Panc1 (cell line): ENCODE measurements around the gene BABAM2. TPM values are rescaled to one million over a fixed set of nuclear protein-coding genes. Genes with fewer than 3 reads are reported as not detected.
A peak's percentile ranks its signal among the peaks of the same experiment; 100 is the strongest.

Experiments
- ATAC-seq: fragments of 200-7000 bp; cut with Tn5 transposase; 2 replicates; pipeline ENCODE4 v1.9.1; 2020; ENCODE audit warnings: mild to moderate bottlenecking, moderate library complexity
- BruUV-seq: library from RNA; stranded (reverse); fragments of 400-500 nt; replicated peaks from 2 replicates; lab custom pipeline; 2021; lab: Mats Ljungman, UMichigan
- CTCF ChIA-PET: fragments of 300-600 bp; sonication (Branson Sonifier 250); formaldehyde crosslinking; loops from one replicate; lab custom pipeline; 2022; ENCODE audit warnings: antibody characterized with exemption; lab: Charles Lee
- POLR2A ChIA-PET: fragments of 300-600 bp; sonication (Branson Sonifier 250); formaldehyde crosslinking; loops from one replicate; lab custom pipeline; 2022; ENCODE audit warnings: antibody characterized with exemption; lab: Charles Lee
- DNase-seq: peaks from one replicate; pipeline ENCODE4 v3.0.0-alpha.2; 2010; ENCODE audit warnings: low read depth, low spot score
- H3K27ac ChIP-seq: 2 replicates; pipeline ENCODE4 v1.5.1; 2011; ENCODE audit warnings: mild to moderate bottlenecking, low read length, inconsistent platforms
- H3K27me3 ChIP-seq: fragments of 200-500 bp; sonication (Bioruptor generic); 2 replicates; pipeline ENCODE4 v1.6.0; 2014; ENCODE audit warnings: low read length, inconsistent platforms; ENCODE audit not compliant: control insufficient read depth, insufficient read depth
- H3K36me3 ChIP-seq: fragments of 200-500 bp; sonication (Bioruptor generic); 2 replicates; pipeline ENCODE4 v1.5.1; 2014; ENCODE audit warnings: inconsistent platforms, mild to moderate bottlenecking, low read length, moderate library complexity; ENCODE audit not compliant: control insufficient read depth, insufficient read depth
- H3K4me1 ChIP-seq: 2 replicates; pipeline ENCODE4 v1.5.1; 2011; ENCODE audit warnings: inconsistent platforms, mild to moderate bottlenecking, low read length, moderate library complexity; ENCODE audit not compliant: control insufficient read depth, insufficient read depth
- H3K4me3 ChIP-seq, 2 experiments: 2 replicates each; pipeline ENCODE4 v1.5.1; 2011 to 2012; ENCODE audit warnings: low read depth in 2 of 2, low read length in 2 of 2, mild to moderate bottlenecking in 2 of 2, inconsistent platforms in 1 of 2, moderate library complexity in 1 of 2
- H3K9me3 ChIP-seq: fragments of 200-500 bp; sonication (Bioruptor generic); 2 replicates; pipeline ENCODE4 v1.5.1; 2014; ENCODE audit warnings: low read depth, mild to moderate bottlenecking, inconsistent platforms, low read length, moderate library complexity; ENCODE audit not compliant: control insufficient read depth, insufficient read depth
- POLR2AphosphoS5 ChIP-seq: IDR thresholded peaks from 2 replicates; pipeline ENCODE4 v1.6.1; 2012; ENCODE audit warnings: mild to moderate bottlenecking, low read depth, low read length, moderate library complexity
- SIN3A ChIP-seq: IDR thresholded peaks from 2 replicates; pipeline ENCODE4 v1.6.1; 2012; ENCODE audit warnings: low read depth, mild to moderate bottlenecking, low read length, moderate library complexity, borderline replicate concordance; ENCODE audit not compliant: insufficient read depth
- TCF7L2 ChIP-seq: IDR thresholded peaks from 2 replicates; pipeline ENCODE4 v1.6.1; 2011; ENCODE audit warnings: mild to moderate bottlenecking, low read depth, low read length, inconsistent platforms
- in situ Hi-C: cut with HindIII; loops from 2 replicates; pipeline ENCODE4 v1.10.0; 2016; ENCODE audit warnings: low sequenced_read_pairs, low pct_unique_long_range_greater_than_20kb
- intact Hi-C: fragments of 100-400 bp; cut with micrococcal nuclease; formaldehyde crosslinking; loops from one replicate; pipeline ENCODE4 v1.10.0; 2022; ENCODE audit not compliant: unreplicated experiment
- total RNA-seq: library from RNA; stranded (reverse); gene quantifications from one replicate; pipeline ENCODE4 v1.2.1, GENCODE V29; 2021; ENCODE audit not compliant: unreplicated experiment
- TF ChIP-seq, protein P1 (sequence below): fragments of 450-650 bp; IDR thresholded peaks from 2 replicates; pipeline ENCODE4 v1.5.1; 2017; ENCODE audit warnings: mild to moderate bottlenecking
- TF ChIP-seq, protein P2 (sequence below), 2 experiments: IDR thresholded peaks; 2 replicates each; pipeline ENCODE4 v1.6.1; 2011 to 2012; ENCODE audit warnings: low read depth in 2 of 2, control low read depth in 1 of 2, low read length in 1 of 2, mild to moderate bottlenecking in 1 of 2, moderate library complexity in 1 of 2; ENCODE audit not compliant: insufficient read depth in 1 of 2

BABAM2 gene
- total RNA-seq, 1 experiment from 2014 or later: 31.2 TPM

DNA sequence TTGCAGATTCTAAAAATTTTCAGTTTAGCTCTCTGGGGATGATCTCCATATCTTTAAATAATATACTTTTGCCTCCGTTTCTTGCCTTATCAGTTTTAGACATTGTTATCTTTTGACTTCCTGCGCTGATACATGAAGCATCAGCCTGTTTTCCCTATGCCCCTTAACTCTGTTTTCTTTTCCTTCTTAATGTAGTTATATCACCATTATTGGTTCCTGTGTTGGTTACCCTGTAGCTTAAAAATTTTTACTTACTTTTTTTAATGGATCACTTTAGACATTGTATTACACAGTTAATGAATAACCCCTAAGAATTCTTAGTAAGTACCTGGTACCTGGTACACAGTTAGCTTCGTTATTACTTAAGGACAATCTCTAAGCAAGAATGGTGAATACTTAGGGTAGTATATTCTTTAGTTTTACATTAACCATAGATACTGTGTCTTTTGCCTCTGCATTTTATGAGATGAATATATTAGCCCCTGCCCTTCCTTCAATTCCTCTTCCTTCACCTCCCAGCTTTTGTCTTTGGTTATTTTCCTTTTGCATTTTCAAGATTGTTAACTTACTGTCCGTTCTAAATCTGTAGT lies 40.9 kb downstream of the BABAM2 start:
- H3K36me3 ChIP-seq: no peaks in the 10 kb centered on the region
- no peak overlapping the region for H3K27ac ChIP-seq
- H3K4me3 ChIP-seq: no peak overlapping the region
- intact Hi-C loops (no loop called here), in situ Hi-C loops (no loop called here)
- CTCF ChIA-PET: no interaction called here
- BruUV-seq: no TSS peak
- H3K27me3 ChIP-seq: no peaks in the 10 kb centered on the region
- no peaks in the 10 kb centered on the region for H3K9me3 ChIP-seq
- ATAC-seq (no peak), DNase-seq (no peak)
- TF ChIP-seq SIN3A (no peak), POLR2AphosphoS5 (no peak), TCF7L2 (no peak)
- TF ChIP-seq, protein P1, sequence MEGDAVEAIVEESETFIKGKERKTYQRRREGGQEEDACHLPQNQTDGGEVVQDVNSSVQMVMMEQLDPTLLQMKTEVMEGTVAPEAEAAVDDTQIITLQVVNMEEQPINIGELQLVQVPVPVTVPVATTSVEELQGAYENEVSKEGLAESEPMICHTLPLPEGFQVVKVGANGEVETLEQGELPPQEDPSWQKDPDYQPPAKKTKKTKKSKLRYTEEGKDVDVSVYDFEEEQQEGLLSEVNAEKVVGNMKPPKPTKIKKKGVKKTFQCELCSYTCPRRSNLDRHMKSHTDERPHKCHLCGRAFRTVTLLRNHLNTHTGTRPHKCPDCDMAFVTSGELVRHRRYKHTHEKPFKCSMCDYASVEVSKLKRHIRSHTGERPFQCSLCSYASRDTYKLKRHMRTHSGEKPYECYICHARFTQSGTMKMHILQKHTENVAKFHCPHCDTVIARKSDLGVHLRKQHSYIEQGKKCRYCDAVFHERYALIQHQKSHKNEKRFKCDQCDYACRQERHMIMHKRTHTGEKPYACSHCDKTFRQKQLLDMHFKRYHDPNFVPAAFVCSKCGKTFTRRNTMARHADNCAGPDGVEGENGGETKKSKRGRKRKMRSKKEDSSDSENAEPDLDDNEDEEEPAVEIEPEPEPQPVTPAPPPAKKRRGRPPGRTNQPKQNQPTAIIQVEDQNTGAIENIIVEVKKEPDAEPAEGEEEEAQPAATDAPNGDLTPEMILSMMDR: no peak
- TF ChIP-seq, protein P2, sequence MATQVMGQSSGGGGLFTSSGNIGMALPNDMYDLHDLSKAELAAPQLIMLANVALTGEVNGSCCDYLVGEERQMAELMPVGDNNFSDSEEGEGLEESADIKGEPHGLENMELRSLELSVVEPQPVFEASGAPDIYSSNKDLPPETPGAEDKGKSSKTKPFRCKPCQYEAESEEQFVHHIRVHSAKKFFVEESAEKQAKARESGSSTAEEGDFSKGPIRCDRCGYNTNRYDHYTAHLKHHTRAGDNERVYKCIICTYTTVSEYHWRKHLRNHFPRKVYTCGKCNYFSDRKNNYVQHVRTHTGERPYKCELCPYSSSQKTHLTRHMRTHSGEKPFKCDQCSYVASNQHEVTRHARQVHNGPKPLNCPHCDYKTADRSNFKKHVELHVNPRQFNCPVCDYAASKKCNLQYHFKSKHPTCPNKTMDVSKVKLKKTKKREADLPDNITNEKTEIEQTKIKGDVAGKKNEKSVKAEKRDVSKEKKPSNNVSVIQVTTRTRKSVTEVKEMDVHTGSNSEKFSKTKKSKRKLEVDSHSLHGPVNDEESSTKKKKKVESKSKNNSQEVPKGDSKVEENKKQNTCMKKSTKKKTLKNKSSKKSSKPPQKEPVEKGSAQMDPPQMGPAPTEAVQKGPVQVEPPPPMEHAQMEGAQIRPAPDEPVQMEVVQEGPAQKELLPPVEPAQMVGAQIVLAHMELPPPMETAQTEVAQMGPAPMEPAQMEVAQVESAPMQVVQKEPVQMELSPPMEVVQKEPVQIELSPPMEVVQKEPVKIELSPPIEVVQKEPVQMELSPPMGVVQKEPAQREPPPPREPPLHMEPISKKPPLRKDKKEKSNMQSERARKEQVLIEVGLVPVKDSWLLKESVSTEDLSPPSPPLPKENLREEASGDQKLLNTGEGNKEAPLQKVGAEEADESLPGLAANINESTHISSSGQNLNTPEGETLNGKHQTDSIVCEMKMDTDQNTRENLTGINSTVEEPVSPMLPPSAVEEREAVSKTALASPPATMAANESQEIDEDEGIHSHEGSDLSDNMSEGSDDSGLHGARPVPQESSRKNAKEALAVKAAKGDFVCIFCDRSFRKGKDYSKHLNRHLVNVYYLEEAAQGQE (IDR thresholded peaks at IDR 0.05; ENCODE audit: insufficient read depth in 1 of 2, low read depth in 2 of 2, low read length in 1 of 2): no peak
- POLR2A ChIA-PET: no interaction called here
- 0 out of 2 replicates have a peak, but pooled peaks cover 3% of the 10 kb centered on the region for H3K4me1 ChIP-seq

DNA sequence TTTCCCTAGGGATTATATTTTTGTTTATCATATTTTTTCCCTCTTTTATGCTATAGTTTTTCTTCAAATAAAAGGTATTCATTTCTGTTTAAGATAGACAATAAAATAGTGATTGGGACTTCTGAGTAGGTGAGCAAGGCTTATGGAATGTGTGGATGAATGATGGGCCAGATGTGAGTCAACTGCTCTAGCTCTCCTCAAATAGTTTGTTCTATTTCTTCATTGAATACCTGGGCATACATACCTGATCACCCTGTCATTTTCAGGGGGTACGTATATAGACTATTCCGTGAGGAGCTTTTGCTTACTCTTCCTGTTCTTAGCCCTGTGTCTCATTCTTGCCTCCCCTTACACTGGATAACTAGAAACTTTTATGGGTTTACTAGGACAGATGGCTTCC lies 41.9 kb downstream of the BABAM2 start:
- intact Hi-C loops (no loop called here), in situ Hi-C loops (no loop called here)
- ChIA-PET CTCF (no interaction called here), POLR2A (no interaction called here)
- H3K27ac ChIP-seq: no peak overlapping the region
- BruUV-seq: no TSS peak
- TF ChIP-seq, protein P2 (IDR thresholded peaks at IDR 0.05; ENCODE audit: insufficient read depth in 1 of 2, low read depth in 2 of 2, low read length in 1 of 2): no peak
- TF ChIP-seq TCF7L2: no peak
- TF ChIP-seq POLR2AphosphoS5: no peak
- TF ChIP-seq, protein P1: no peak
- TF ChIP-seq SIN3A: no peak
- DNase-seq (peak; percentile 53), ATAC-seq (no peak)
- no peaks in the 10 kb centered on the region for H3K9me3 ChIP-seq
- H3K36me3 ChIP-seq: no peaks in the 10 kb centered on the region
- H3K27me3 ChIP-seq: no peaks in the 10 kb centered on the region
- H3K4me3 ChIP-seq: no peak overlapping the region
- 0 out of 2 replicates have a peak, but pooled peaks cover 3% of the 10 kb centered on the region for H3K4me1 ChIP-seq
